ENCODE results near the gene MRPS11.
"Not testable (repeated sequence)": the region's sequence is repeated elsewhere in the genome, so short reads cannot be mapped to it uniquely, and the experiment has no call there.

The MRPS11 gene

GRCh38 chr15:88467073-88467934 lies at the start of gene MRPS11, which contains the start of gene MRPL46:
Gene MRPS11 (plus strand): TSS chr15:88467708. CDS start chr15:88467718, 10 bp downstream.
Gene MRPL46 (minus strand): TSS chr15:88467388. CDS start chr15:88467377, 11 bp downstream.
- DNase-seq (ENCODE audit: low spot score), result peak; percentile 91

DNA sequence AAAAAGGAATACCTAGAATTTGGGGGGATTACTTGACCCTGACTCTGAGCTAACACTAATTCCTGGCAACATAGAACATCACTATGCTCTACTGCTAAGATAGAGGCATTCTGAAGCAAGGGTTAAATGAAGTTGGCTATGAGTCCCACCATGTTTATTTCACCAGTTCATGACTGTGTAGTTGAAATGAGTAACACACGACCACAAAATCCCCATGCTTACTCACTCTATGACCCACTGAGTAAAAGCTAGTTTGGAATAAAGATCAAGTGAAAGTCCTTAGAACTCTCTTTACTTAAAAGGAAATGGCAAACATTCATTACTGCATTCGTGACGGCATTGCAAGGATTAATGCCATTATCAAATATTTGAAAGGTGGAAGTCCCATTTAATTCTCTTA lies 47.7 kb upstream of the MRPS11 start:
- DNase-seq (ENCODE audit: low spot score), result no peak

- no peak for DNase-seq (ENCODE audit: low spot score)
Measured at GRCh38 chr15:88423331-88423730, 44.2 kb upstream of the MRPS11 start.

DNA sequence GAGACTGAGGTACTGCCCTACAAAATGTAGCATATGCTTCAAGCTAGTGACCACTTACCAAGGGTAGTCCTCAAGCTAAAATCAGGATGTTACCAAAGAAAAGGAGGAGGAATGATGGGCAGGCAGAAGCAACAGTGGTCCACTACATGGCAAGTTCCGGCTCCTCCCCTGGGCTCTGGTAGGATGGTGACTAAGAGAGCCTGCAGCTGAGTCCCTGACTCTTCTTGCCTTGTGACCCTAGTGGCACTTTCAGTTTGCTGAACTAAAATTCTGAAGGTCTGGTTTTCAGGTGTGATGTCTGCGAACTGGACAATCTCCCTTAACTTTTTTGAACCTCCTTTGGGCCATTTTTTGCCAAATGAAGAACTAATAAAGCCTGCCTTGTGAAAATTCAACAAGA lies 41.2 kb upstream of the MRPS11 start:
- no peak for DNase-seq (ENCODE audit: low spot score)

DNA sequence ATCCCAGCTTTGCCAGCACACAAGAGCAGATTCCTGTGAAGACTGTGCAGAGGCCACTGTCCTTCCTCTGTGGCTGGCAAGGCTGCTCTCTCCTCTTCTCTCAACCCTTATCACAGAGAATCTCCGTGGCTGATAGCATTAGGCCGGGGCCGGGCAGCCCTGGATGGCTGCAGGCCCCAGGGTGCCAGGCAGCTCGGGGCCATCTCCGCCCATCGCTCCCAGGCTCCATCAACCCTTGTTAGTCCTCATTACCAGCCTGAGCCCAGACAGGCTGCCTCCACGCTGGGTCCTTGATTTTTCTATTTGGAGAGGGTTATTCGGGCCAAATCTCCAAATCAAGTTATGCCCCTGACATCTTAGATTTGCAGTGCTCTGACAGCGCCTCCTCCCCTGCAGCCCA lies 39.5 kb upstream of the MRPS11 start:
- no peak for DNase-seq (ENCODE audit: low spot score)

GRCh38 chr15:88428805-88429605 lies 38.5 kb upstream of the MRPS11 start:
- no peak for DNase-seq (ENCODE audit: low spot score)

GRCh38 chr15:88430051-88430450 lies 37.5 kb upstream of the MRPS11 start:
- no peak for DNase-seq (ENCODE audit: low spot score)

DNA sequence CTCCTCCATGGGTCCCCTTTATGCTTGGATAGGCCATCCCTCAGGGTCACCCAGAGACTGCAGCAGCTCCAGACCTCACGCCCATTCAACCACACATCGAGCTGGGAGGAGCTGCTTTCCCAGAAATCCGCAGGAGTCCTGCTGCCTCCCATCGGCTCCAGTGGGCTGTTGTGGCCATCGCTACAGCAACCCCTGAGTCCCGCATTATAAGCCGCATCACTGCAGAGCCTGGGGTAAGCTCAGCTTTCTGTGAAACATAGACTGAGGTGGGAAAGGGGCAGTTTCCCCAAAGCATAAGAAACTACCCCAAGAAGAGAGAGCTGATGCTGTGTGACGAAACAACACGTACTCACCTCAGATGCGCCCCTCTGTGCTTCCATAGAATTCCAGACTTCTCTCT lies 36.1 kb upstream of the MRPS11 start:
- DNase-seq (ENCODE audit: low spot score), result no peak

DNA sequence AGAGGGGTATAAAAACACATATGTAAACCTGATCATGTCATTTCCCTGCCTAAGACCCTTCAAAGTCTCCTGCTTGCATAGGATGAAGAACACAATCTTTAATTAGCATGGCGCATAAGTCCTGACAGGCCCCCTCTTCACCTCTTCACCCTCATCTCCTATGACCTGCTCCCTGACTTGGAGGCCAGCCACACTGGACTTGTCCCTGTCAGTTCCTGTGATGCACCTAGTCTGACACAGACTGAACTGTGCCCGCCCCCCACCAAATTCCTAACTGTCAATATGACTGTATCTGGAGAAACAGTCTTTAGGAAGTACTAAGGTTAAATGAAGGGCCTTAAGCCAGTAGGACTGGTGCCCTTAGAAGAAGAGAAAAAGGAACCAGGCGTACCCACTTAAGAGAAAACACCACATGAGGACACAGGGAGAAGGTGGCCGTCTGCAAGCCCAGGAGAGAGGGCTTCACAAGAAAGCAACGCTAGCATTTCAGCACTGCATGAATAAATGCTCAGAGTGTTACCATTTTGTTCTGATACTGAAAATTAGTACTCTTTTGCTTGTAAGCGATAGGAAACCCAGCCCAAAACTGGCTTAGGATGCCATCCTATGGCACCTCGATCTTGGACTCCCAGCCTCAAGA lies 34.3 kb upstream of the MRPS11 start:
- no peak for DNase-seq (ENCODE audit: low spot score)

GRCh38 chr15:88434106-88434505 lies 33.4 kb upstream of the MRPS11 start:
- DNase-seq (ENCODE audit: low spot score), result not testable (repeated sequence)

DNA sequence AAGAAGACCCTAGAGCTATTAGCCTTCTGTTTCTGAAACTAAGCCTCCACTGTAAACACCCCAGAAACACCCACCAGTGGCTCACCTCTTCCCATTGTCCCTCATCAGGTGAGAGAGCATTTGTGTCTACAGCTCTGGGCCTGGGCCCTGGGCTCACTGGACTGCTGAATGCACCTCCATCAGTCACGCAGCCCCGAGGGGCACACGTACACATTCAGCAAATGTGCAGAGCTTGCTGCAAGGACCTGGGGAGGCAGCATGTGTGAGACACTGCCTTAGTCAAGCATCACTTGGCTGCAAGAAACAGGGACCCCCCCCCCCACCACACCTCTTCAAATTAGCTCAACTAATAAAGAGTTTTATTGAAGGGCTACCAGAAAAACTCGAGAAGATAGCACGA lies 29.3 kb upstream of the MRPS11 start:
- no peak for DNase-seq (ENCODE audit: low spot score)

DNA sequence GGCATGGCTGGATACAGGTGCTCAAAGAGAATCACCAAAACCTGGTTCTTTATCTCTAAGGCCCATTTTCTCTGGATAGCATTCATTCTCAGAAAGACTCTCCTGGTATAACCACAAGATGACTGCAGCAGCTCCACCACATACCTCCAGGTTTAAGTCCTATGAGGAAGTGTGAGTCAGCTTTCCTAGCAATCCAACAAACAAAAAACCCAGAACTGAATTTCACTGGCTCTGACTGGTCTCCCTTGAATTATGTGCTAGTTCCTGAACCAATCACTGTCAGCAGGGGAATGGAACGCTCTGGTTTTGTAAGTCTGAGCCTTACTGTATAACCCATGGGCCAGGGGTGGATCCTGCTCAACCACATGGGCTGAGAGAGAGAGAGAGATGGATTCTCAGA lies 27.5 kb upstream of the MRPS11 start:
- no peak for DNase-seq (ENCODE audit: low spot score)

- no peak for DNase-seq (ENCODE audit: low spot score)
Measured at GRCh38 chr15:88441076-88441730, 26.3 kb upstream of the MRPS11 start.

DNA sequence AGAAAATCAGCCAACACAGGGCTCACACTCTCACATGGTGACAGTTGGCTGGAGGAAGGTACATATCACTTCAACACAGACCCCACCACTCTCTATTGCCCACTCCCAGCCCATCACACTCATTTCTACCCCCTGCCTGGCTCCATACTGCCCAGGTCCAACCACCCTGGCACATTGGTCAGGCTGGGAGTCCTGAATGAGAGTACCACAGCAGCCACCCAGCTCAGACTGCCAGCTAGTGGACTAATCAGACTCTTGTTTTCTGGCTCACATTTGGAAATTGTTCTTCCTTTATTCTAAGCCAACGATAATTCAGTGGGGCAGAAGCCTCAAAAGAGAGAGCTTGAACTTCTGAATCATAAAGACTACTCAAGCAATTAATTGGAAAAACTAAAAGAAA lies 20.3 kb upstream of the MRPS11 start:
- no peak for DNase-seq (ENCODE audit: low spot score)

DNA sequence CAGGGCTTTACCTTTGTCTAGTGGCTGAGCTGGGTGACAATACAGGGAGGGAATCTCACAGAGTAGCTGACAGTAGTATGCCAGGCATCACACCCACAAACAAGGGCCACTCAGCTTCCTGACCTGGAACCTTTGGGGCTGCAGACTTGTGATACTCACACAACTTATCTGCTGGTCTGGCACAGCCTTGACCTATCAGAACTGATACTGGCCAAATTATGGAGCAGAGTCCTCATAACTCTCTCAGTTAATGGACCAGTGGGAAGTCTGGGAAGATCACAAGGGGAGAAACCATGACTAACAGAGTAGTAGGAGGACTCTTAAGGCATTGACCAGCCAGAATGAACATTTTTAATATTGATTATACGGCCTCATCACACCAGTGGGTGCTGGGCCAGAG lies 19.8 kb upstream of the MRPS11 start:
- no peak for DNase-seq (ENCODE audit: low spot score)

- no peak for DNase-seq (ENCODE audit: low spot score)
Measured at GRCh38 chr15:88448991-88449461, 18.5 kb upstream of the MRPS11 start.

GRCh38 chr15:88449581-88449980 lies 17.9 kb upstream of the MRPS11 start:
- DNase-seq (ENCODE audit: low spot score), result no peak

DNA sequence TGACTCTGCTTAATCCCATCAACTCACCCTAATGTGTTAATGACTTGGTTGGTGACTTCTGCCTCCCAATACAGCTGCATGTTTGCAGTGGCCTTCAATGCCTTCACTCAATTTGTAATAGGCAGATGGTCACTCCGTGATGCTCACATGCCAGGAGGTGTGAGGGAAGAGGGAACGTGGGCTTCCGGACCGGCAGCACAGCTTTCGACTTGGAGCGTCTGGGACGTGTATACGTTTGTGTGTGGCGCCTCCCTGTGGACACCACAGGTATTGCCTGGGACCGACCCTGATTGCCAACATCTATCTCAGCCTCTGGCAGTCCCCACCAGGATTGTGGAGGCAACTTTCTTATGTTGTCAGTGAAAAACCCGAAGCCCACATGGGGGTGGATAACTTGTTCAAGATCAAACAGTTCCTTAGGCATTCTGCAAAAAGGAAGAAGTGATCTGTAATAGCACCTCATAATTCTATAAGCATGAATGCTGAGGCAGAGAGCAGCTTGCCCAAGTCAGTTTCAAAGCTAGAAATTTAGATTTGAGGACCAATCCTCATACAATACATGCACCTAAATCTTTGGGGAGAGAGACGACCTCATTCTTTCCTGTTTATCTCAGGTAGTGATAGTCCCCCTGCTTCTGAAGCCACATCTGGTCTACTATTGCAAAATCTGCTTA lies 17.2 kb upstream of the MRPS11 start:
- peak; percentile 40 for DNase-seq (ENCODE audit: low spot score)

- DNase-seq (ENCODE audit: low spot score), result no peak
Measured at GRCh38 chr15:88453651-88454050, 13.9 kb upstream of the MRPS11 start.

GRCh38 chr15:88454236-88454635 lies 13.3 kb upstream of the MRPS11 start:
- DNase-seq (ENCODE audit: low spot score), result no peak

All from globus pallidus (tissue), 1 donor.